DND-41 (cell line): ENCODE measurements around the gene LARP6.

ENCODE experiments used
- ATAC-seq: fragments of 200-7000 bp; cut with Tn5 transposase; 3 replicates; pipeline ENCODE4 v1.9.1; 2021; ENCODE audit warnings: low read depth; ENCODE audit not compliant: insufficient read depth
- DNase-seq: peaks from one replicate; pipeline ENCODE4 v3.0.0-alpha.2; 2020
- H2AFZ ChIP-seq: 2 replicates; pipeline ENCODE4 v1.6.0; 2012; ENCODE audit warnings: low read depth, low read length
- H3K27ac ChIP-seq: 2 replicates; pipeline ENCODE4 v1.5.1; 2012; ENCODE audit warnings: low read length, inconsistent platforms
- H3K27me3 ChIP-seq: fragments of 200-600 bp; sonication (generic); 2 replicates; pipeline ENCODE4 v1.6.0; 2012; ENCODE audit warnings: low read length, mild to moderate bottlenecking, inconsistent platforms; ENCODE audit not compliant: insufficient read depth, poor library complexity
- H3K36me3 ChIP-seq: 2 replicates; pipeline ENCODE4 v1.5.1; 2012; ENCODE audit warnings: low read length, inconsistent platforms; ENCODE audit not compliant: insufficient read depth
- H3K4me1 ChIP-seq: 2 replicates; pipeline ENCODE4 v1.5.1; 2012; ENCODE audit warnings: mild to moderate bottlenecking, low read length; ENCODE audit not compliant: insufficient read depth
- H3K4me2 ChIP-seq: 2 replicates; pipeline ENCODE4 v1.6.0; 2012; ENCODE audit warnings: mild to moderate bottlenecking, moderate library complexity, low read length, inconsistent platforms; ENCODE audit not compliant: insufficient read depth
- H3K4me3 ChIP-seq, 2 experiments: fragments of 200-600 bp in 1 of 2; shearing (Covaris generic) in 1 of 2; 2 replicates each; pipeline ENCODE4 v1.5.1; 2012 to 2016; ENCODE audit warnings: inconsistent platforms in 2 of 2, low read length in 2 of 2, mild to moderate bottlenecking in 2 of 2, low read depth in 1 of 2, moderate library complexity in 1 of 2
- H3K79me2 ChIP-seq: 2 replicates; pipeline ENCODE4 v1.6.0; 2012; ENCODE audit warnings: low read length, inconsistent platforms; ENCODE audit not compliant: insufficient read depth
- H3K9ac ChIP-seq: 2 replicates; pipeline ENCODE4 v1.6.0; 2012; ENCODE audit warnings: low read depth, mild to moderate bottlenecking, inconsistent platforms, low read length, moderate library complexity
- H3K9me3 ChIP-seq: 2 replicates; pipeline ENCODE4 v1.5.1; 2012; ENCODE audit warnings: low read length, moderate library complexity, mild to moderate bottlenecking, inconsistent platforms; ENCODE audit not compliant: insufficient read depth, severe bottlenecking
- H4K20me1 ChIP-seq: 2 replicates; pipeline ENCODE4 v1.6.0; 2012; ENCODE audit warnings: low read length; ENCODE audit not compliant: insufficient read depth
- CTCF ChIP-seq: IDR thresholded peaks from 2 replicates; pipeline ENCODE4 v1.5.1; 2012; ENCODE audit warnings: borderline replicate concordance, low read length, moderate library complexity, mild to moderate bottlenecking; ENCODE audit not compliant: poor library complexity, severe bottlenecking; ENCODE audit errors: extremely low read depth
- EZH2 ChIP-seq: IDR thresholded peaks from 3 replicates; pipeline ENCODE4 v1.6.1; 2012; ENCODE audit warnings: borderline replicate concordance, low read depth, mild to moderate bottlenecking, moderate library complexity, low read length, inconsistent platforms; ENCODE audit not compliant: severe bottlenecking

Gene LARP6

DNA sequence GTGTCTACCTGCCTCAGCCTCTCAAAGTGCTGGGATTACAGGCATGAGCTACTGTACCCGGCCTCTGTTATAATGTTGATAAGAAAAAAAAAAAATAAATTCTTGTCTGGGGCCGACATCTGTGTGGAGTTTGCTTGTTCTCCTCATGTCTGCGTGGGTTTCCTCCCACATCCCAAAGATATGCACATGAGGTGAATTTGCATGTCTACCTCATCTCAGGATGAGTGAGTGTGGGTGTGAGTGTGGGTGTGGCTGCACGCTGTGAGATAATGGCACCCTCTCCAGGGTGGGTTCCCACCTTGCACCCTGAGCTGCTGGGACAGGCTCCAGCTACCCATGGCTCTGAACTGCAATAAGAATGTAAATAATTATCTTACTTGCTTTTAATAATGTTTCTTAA lies 64.7 kb downstream of the LARP6 start:
- no peak for ATAC-seq
- Histone ChIP-seq H3K4me3 (no peak overlapping the region), H4K20me1 (no peaks in the 10 kb centered on the region), H3K27me3 (peaks cover 6% of the 10 kb centered on the region), H3K27ac (no peak overlapping the region), H3K9ac (no peak overlapping the region), H3K79me2 (no peaks in the 10 kb centered on the region), H3K9me3 (no peaks in the 10 kb centered on the region), H2AFZ (no peak overlapping the region), H3K36me3 (no peaks in the 10 kb centered on the region), H3K4me2 (no peak overlapping the region), H3K4me1 (no peaks in the 10 kb centered on the region)
- no peak for TF ChIP-seq EZH2
- no peak for TF ChIP-seq CTCF
- no peak for DNase-seq

DNA sequence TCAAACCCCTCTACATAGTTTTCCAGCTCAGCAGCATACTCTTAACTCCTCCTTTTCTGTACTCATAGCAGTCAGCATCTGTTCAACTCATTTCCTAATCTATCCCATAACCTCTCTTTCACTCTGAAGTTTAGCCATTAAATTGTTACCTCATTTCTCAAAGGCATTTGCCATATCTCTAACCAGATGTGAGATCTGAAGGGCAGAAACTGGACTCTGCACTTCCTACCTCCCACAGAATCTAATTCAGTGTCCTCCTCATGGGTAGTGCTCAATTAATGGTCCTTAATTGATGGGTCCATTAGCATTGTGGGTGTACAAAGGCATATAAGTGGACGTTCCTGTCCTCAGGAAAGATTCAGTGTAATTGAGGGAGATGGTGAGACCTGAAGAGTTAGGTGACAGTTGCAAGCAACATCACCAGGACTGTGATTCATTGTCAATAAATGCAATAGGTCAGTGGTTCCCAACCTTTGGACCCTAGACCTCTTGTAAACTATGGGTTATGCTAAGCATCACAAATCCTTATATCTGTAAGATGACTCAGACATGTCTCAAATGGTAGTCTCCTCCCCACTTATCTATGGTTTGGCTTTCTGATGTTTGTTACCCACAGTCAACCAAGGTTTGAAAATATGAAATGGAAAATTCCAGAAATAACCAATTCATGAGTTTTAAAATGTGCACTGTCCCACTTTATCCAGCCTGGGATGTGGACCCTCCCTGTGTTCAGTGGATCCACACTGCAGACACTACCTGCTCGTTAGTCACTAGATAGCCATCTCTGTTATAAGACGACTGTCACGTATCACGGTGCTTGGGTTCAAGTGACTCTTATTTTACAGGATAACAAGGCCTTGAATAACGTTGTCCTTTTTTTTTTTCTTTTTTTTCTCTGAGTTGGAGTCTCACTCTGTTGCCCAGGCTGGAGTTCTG lies 65.6 kb downstream of the LARP6 start:
- Histone ChIP-seq H3K27ac (no peak overlapping the region), H3K9ac (no peak overlapping the region), H2AFZ (no peak overlapping the region), H3K79me2 (no peaks in the 10 kb centered on the region), H3K4me1 (no peaks in the 10 kb centered on the region), H3K27me3 (peaks cover 4% of the 10 kb centered on the region), H3K9me3 (no peaks in the 10 kb centered on the region), H3K36me3 (no peaks in the 10 kb centered on the region), H3K4me2 (no peak overlapping the region), H3K4me3 (no peak overlapping the region), H4K20me1 (no peaks in the 10 kb centered on the region)
- no peak for DNase-seq
- ATAC-seq, result no peak
- TF ChIP-seq EZH2 (no peak), CTCF (no peak)

- Histone ChIP-seq H3K4me1 (no peaks in the 10 kb centered on the region), H3K9ac (no peak overlapping the region), H3K79me2 (no peaks in the 10 kb centered on the region), H4K20me1 (no peaks in the 10 kb centered on the region), H3K9me3 (no peaks in the 10 kb centered on the region), H3K27me3 (peaks cover 4% of the 10 kb centered on the region), H3K4me3 (no peak overlapping the region), H3K4me2 (no peak overlapping the region), H2AFZ (no peak overlapping the region), H3K27ac (no peak overlapping the region), H3K36me3 (no peaks in the 10 kb centered on the region)
- TF ChIP-seq CTCF (no peak), EZH2 (no peak)
- no peak for ATAC-seq
- no peak for DNase-seq
Observed at GRCh38 chr15:70786996-70787395, 67.0 kb downstream of the LARP6 start.

GRCh38 chr15:70783610-70784022 lies 70.3 kb downstream of the LARP6 start:
- no peak overlapping the region for H3K4me3 ChIP-seq
- no peaks in the 10 kb centered on the region for H3K27me3 ChIP-seq
- H2AFZ ChIP-seq, result no peak overlapping the region
- no peaks in the 10 kb centered on the region for H3K9me3 ChIP-seq
- H3K36me3 ChIP-seq, result no peaks in the 10 kb centered on the region
- ATAC-seq, result no peak
- H3K9ac ChIP-seq, result no peak overlapping the region
- no peaks in the 10 kb centered on the region for H4K20me1 ChIP-seq
- no peak for DNase-seq
- H3K4me2 ChIP-seq, result no peak overlapping the region
- H3K4me1 ChIP-seq, result no peaks in the 10 kb centered on the region
- TF ChIP-seq CTCF (no peak), EZH2 (no peak)
- no peaks in the 10 kb centered on the region for H3K79me2 ChIP-seq
- no peak overlapping the region for H3K27ac ChIP-seq
